AG09309 (cell line): ENCODE measurements around the gene PGLYRP3.

ENCODE experiments used
- DNase-seq: peaks from one replicate; pipeline ENCODE4 v3.0.0-alpha.2; 2010; ENCODE audit warnings: low read depth
- H3K4me3 ChIP-seq: 2 replicates; pipeline ENCODE4 v1.5.1; 2011; ENCODE audit warnings: mild to moderate bottlenecking, low read depth, low read length, moderate library complexity; ENCODE audit not compliant: control insufficient read depth
- TF ChIP-seq, protein P1 (sequence below): IDR thresholded peaks from 2 replicates; pipeline ENCODE4 v1.5.1; 2011; ENCODE audit warnings: mild to moderate bottlenecking, low read depth, low read length, inconsistent platforms; ENCODE audit not compliant: insufficient read depth, control insufficient read depth; ENCODE audit errors: missing control alignments

The PGLYRP3 gene

DNA sequence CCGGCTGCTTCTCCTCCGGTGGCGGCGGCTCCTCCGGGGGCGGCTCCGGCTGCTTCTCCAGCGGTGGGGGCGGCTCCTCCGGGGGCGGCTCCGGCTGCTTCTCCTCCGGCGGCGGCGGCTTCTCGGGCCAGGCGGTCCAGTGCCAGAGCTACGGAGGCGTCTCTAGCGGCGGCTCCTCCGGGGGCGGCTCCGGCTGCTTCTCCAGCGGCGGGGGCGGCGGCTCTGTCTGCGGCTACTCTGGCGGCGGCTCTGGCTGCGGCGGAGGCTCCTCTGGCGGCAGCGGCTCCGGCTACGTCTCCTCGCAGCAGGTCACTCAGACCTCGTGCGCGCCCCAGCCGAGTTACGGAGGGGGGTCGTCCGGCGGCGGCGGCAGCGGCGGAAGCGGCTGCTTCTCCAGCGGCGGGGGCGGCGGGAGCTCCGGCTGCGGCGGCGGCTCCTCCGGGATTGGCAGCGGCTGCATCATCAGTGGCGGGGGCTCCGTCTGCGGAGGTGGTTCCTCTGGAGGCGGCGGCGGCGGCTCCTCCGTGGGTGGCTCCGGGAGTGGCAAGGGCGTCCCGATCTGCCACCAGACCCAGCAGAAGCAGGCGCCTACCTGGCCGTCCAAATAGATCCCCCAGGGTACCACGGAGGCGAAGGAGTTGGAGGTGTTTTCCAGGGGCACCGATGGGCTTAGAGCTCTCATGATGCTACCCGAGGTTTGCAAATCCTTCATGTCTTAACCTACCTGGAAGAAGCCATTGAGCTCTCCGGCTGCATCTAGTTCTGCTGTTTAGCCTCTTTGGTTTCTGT, 51.3 kb downstream of the PGLYRP3 start:
- no peak for DNase-seq
- H3K4me3 ChIP-seq, result peak overlapping the region; percentile 13; the same call in 1 of the 2 replicates
- TF ChIP-seq, protein P1, sequence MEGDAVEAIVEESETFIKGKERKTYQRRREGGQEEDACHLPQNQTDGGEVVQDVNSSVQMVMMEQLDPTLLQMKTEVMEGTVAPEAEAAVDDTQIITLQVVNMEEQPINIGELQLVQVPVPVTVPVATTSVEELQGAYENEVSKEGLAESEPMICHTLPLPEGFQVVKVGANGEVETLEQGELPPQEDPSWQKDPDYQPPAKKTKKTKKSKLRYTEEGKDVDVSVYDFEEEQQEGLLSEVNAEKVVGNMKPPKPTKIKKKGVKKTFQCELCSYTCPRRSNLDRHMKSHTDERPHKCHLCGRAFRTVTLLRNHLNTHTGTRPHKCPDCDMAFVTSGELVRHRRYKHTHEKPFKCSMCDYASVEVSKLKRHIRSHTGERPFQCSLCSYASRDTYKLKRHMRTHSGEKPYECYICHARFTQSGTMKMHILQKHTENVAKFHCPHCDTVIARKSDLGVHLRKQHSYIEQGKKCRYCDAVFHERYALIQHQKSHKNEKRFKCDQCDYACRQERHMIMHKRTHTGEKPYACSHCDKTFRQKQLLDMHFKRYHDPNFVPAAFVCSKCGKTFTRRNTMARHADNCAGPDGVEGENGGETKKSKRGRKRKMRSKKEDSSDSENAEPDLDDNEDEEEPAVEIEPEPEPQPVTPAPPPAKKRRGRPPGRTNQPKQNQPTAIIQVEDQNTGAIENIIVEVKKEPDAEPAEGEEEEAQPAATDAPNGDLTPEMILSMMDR, result no peak

DNA sequence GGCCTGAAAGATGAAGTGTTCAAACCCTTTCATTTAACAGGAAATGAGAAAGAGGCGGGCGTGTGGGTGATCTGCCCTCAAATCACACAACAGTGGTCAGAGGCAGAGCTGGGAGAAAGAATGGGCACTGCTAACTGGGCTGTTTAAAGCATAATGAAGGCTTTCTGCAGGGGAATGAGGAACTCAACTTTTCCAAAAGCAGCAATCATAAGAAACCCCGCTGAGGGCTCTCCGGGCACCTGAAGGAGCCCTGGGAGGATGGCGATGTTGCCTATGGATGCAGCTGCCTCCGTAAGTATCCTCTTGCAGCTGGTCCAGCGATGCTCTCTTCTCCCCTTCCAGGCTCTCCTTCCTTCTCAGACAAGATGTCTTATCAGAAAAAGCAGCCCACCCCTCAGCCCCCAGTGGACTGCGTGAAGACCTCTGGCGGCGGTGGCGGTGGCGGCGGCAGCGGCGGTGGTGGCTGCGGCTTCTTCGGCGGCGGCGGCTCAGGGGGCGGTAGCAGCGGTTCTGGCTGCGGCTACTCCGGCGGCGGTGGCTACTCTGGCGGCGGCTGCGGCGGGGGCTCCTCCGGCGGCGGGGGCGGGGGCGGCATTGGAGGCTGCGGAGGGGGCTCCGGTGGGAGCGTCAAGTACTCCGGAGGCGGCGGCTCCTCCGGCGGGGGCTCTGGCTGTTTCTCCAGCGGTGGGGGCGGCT, 52.0 kb downstream of the PGLYRP3 start:
- TF ChIP-seq, protein P1, result no peak
- H3K4me3 ChIP-seq, result no peak overlapping the region

DNA sequence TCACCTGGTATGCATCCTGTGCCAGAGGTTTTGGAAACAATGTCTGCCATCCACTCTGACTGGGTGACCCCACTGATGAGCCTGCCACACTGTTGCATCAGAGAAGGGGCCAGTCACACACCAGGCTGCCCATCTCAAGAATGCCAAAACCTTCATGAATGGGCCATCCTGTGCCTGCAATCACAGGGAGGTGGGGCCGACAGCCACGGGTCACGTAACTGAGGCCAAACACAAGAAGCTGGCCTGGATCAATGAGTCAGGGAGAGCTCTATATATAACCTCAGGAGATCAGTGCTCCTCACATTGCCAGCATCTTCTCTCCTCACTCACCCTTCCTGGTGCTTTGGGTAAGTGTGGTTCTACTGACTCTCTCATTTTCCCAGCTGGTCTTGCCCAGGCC, 53.4 kb downstream of the PGLYRP3 start, which contains the start of gene LORICRIN:
TSS of gene LORICRIN (plus strand) at position 301 of the 400 bp plus-strand sequence. CDS start 1,263 bp downstream, outside the sequence.
- no peak for DNase-seq
- TF ChIP-seq, protein P1, result no peak
- H3K4me3 ChIP-seq, result no peak within 1 kb of the TSS

More for the DNA sequence above, 52.0 kb downstream of the PGLYRP3 start:
- no peak for DNase-seq

DNA sequence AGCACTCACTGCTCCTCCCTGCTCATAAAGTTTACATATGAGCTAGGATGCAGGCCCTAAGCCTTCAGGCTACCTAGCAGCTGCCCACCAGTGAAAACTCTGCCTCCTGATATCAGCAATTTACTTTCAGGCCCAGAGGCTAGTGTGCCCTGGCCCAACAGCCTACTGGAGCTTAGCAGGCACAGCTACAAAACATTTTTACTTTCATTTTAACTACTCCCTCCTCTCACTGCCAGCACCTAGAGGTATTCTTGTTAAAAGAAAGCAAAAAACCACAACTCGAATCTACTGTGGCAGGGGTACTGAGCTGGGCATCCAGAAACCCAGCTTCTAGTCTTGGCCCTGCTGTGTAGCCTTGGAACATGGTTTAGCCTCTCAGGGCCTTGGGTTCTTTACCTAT, 59.1 kb downstream of the PGLYRP3 start:
- no peak overlapping the region for H3K4me3 ChIP-seq
- DNase-seq, result no peak
- TF ChIP-seq, protein P1, result no peak

DNA sequence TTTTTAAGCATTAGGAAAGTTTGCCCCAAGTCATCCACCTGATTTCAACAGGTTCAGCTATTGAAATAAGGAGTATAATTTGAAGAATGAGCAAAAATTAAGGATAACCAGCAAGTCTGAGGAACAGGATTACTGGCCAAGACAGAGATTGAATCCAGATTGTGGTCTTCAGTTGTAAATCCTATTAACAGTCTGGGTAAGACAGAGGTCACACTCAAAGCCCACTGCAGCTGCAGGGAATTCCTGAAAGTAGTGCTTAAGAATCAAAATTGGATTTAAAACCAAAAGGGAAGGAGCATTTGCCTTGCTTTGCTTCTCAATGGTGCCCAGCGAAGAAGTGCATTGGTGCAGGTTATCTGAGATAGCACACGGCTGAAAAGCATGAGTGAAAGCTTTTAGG, 59.7 kb downstream of the PGLYRP3 start:
- TF ChIP-seq, protein P1, result no peak
- no peak for DNase-seq

DNA sequence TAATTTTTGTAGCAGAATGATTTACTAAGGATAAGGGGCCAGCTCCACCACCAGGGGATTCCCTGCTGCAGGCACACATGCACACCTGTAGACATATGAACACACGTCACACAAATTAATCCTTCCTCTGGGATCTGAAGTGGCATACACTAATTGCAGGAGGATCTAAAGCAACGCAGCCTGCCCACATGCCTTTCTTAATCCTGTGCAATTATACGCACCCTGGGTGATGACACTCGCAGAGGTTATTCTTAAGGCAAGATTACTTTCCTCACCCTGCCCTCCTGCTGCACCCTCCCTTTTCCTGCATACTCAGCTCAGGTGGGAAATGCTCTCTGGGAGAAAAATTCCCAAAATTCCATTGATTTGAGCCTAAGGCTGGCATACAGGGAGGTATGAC, 60.8 kb downstream of the PGLYRP3 start:
- no peak for DNase-seq
- H3K4me3 ChIP-seq, result no peak overlapping the region
- TF ChIP-seq, protein P1, result no peak

More for the DNA sequence above, 59.7 kb downstream of the PGLYRP3 start:
- no peak overlapping the region for H3K4me3 ChIP-seq
